ENCODE data around the gene RBFOX2. TPM values are rescaled to one million over a fixed set of nuclear protein-coding genes. Genes with fewer than 3 reads are reported as not detected.
A peak's percentile ranks its signal among the peaks of the same experiment; 100 is the strongest.

RBFOX2 gene
- total and polyA plus RNA-seq, 2 of the 13 experiments (the other 11 are each of a cell fraction or from before 2014, with no cell fraction given) = 37.3 to 40.4 TPM

GRCh38 chr22:35914665-35915476, 113.8 kb downstream of the RBFOX2 start:
- Histone ChIP-seq H3K9me3 (ENCODE audit: low read length) (no peaks in the 10 kb centered on the region), H3K27ac (ENCODE audit: extremely low read length, insufficient read depth, low read length) (peak overlapping the region; percentile 81), H3K4me2 (ENCODE audit: low read depth, low read length) (peak overlapping the region; percentile 95), H3K4me3 (replicated peaks in 1 of 3; ENCODE audit: insufficient read depth in 1 of 3, low read depth in 2 of 3, low read length in 3 of 3) (peak overlapping the region; percentile 57 to 72 (median 62)), H4K20me1 (ENCODE audit: insufficient read depth, low read length) (no peaks in the 10 kb centered on the region), H3K36me3 (replicated peaks in 1 of 2; ENCODE audit: control insufficient read depth in 1 of 2, insufficient read depth in 2 of 2, low read length in 2 of 2) (no peaks in the 10 kb centered on the region), H3K9ac (ENCODE audit: insufficient read depth, low read depth, low read length) (peak overlapping the region; percentile 61), H3K27me3 (ENCODE audit: control insufficient read depth in 1 of 2, insufficient read depth in 2 of 2, low read length in 2 of 2) (no peaks in the 10 kb centered on the region), H2AFZ (ENCODE audit: low read length) (peak overlapping the region; percentile 70), H3K79me2 (ENCODE audit: insufficient read depth, low read length) (peaks cover 28% of the 10 kb centered on the region), H3K4me1 (ENCODE audit: insufficient read depth, low read length) (peaks cover 46% of the 10 kb centered on the region)
- no TSS peak for BruUV-seq (replicated peaks)
- POLR2A ChIA-PET = interaction anchor here (0.8 to 1.3 kb wide), 4 partner anchors 114 to 267 kb away, joined by 4 to 5 read pairs (median 4); partner anchors contain the start of genes APOL6 and RBFOX2
- in situ Hi-C loops (cut with HindIII; ENCODE audit: extremely low pct_ligation_motif_present, low pct_unique_long_range_greater_than_20kb) (loop anchor here (5.0 kb wide), 1 partner anchor 288 kb away; no protein-coding TSS in a partner anchor), intact Hi-C loops (cut with micrococcal nuclease; ENCODE audit: unreplicated experiment) (no loop called here)
- ATAC-seq (peak; percentile 99), DNase-seq (ENCODE audit: low spot score) (peak; percentile 91), FAIRE-seq (peak; percentile 99)
- CTCF ChIA-PET (ENCODE audit: low intra/inter-chr PET ratio, low total read pairs) = no interaction called here
- 5% methylated on average over 9 of the region's 9 CpGs for WGBS (ENCODE audit: low lambda C conversion rate)
- TF ChIP-seq ZMYM3 (CRISPR knock-in tag; IDR thresholded peaks at IDR 0.05) = no peak
- TF ChIP-seq DMAP1 (CRISPR knock-in tag; IDR thresholded peaks at IDR 0.05) = 0 out of 2 replicates have a peak, but pooled peaks have one; percentile 27
- TF ChIP-seq CHD2 (IDR thresholded peaks at IDR 0.05; ENCODE audit: low read depth, low read length) = no peak
- TF ChIP-seq NFKBIZ (CRISPR knock-in tag; IDR thresholded peaks at IDR 0.05) = no peak
- TF ChIP-seq ZNF317 (CRISPR knock-in tag; IDR thresholded peaks at IDR 0.05) = no peak
- no peak for TF ChIP-seq TCF12 (IDR thresholded peaks at IDR 0.05)
- no peak for TF ChIP-seq TCF12 (CRISPR knock-in tag; IDR thresholded peaks at IDR 0.05)
- no peak for TF ChIP-seq ZNF879 (CRISPR knock-in tag; IDR thresholded peaks at IDR 0.05)
- no peak for TF ChIP-seq IKZF4 (CRISPR knock-in tag; IDR thresholded peaks at IDR 0.05; ENCODE audit: borderline replicate concordance, low read depth, not compliant biosample characterization)
- peak; percentile 24; the same call in 1 of the 2 replicates for TF ChIP-seq KAT8 (CRISPR knock-in tag; IDR thresholded peaks at IDR 0.05)
- TF ChIP-seq MEIS2 (CRISPR knock-in tag; IDR thresholded peaks at IDR 0.05) = no peak
- TF ChIP-seq RCOR2 (CRISPR knock-in tag; IDR thresholded peaks at IDR 0.05) = no peak
- no peak for TF ChIP-seq EEA1 (CRISPR knock-in tag; IDR thresholded peaks at IDR 0.05; ENCODE audit: borderline replicate concordance)
- no peak; the same call in 1 of the 2 replicates for TF ChIP-seq FOXO1 (CRISPR knock-in tag; IDR thresholded peaks at IDR 0.05)
- peak; percentile 74 for TF ChIP-seq DRAP1 (CRISPR knock-in tag; IDR thresholded peaks at IDR 0.05)
- TF ChIP-seq ZNF468 (CRISPR knock-in tag; IDR thresholded peaks at IDR 0.05) = no peak
- no peak; the same call in 1 of the 2 replicates for TF ChIP-seq ZNF580 (CRISPR knock-in tag; IDR thresholded peaks at IDR 0.05; ENCODE audit: borderline replicate concordance, low read depth)
- TF ChIP-seq KLF13 (CRISPR knock-in tag; IDR thresholded peaks at IDR 0.05) = no peak
- TF ChIP-seq RFX5 (IDR thresholded peaks at IDR 0.05; ENCODE audit: low read depth, low read length) = no peak
